ENCODE measurements around the gene VGLL3.
A peak's percentile ranks its signal among the peaks of the same experiment; 100 is the strongest.
"Not testable (repeated sequence)": the region's sequence is repeated elsewhere in the genome, so short reads cannot be mapped to it uniquely, and the experiment has no call there.

VGLL3 gene, protein sequence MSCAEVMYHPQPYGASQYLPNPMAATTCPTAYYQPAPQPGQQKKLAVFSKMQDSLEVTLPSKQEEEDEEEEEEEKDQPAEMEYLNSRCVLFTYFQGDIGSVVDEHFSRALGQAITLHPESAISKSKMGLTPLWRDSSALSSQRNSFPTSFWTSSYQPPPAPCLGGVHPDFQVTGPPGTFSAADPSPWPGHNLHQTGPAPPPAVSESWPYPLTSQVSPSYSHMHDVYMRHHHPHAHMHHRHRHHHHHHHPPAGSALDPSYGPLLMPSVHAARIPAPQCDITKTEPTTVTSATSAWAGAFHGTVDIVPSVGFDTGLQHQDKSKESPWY

DNA sequence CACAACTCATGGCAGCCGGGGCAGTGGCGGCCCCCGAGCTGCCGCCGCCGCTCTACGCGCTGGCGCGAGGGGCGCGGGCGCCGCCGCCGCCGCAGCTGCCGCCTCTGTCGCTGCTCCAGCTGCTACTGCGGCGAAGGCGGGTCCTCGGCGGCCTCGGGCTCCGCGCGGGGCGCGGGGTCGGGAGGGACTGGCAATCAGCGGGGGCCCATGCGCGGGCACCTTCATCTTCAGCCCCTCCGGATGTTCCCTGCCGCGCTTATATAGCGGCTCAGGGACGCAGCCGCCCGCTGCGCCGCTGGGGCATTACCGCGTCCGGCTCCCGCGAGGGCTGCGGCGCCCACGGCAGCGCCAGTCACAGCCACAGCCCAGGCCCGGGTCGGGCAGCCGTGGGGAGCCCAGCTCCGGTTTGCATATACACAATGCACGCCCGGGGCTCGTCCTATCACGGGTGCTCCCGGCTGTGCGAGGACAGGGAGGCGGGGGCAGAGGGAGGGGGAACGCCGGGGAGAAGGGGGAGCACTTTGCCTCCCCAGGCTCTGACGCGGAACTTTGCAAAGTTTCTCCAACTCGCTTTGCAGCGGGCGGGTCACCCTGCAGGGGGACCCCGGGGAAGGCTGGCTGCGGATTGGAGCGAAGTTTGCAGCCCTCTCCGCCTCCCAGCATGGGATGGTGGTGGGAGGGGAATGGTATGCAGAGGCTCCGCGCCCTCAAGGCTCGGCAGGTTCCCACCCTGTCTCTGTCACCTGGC lies at the start of gene VGLL3:
Gene VGLL3 (minus strand): TSS at position 416 of the 748 bp plus-strand sequence. CDS start 406 bp downstream, at position 10.
- H3K27me3 ChIP-seq (ENCODE audit: insufficient read depth, insufficient read length) = peaks cover 18% of the 10 kb centered on the region
- no peaks in the 10 kb centered on the region for H3K36me3 ChIP-seq (ENCODE audit: insufficient read depth, insufficient read length, low read length)
- TF ChIP-seq YY1 (IDR thresholded peaks at IDR 0.05; ENCODE audit: insufficient read depth, insufficient read length) (no peak), ZNF274 (IDR thresholded peaks at IDR 0.05; ENCODE audit: low read depth, low read length) (no peak), SUZ12 (IDR thresholded peaks at IDR 0.05; ENCODE audit: extremely low read depth, insufficient read depth, insufficient read length) (no peak)
- H3K9ac ChIP-seq (ENCODE audit: insufficient read length, low read depth) = peak within 1 kb of the TSS; percentile 66
- peak within 1 kb of the TSS; percentile 63 for H3K4me3 ChIP-seq (ENCODE audit: insufficient read length, low read depth)
- no peaks in the 10 kb centered on the region for H3K9me3 ChIP-seq (ENCODE audit: insufficient read depth, low read length)
- no peaks in the 10 kb centered on the region for H3K4me1 ChIP-seq (ENCODE audit: insufficient read depth, insufficient read length)
- DNase-seq (ENCODE audit: low read depth, low spot score) = peak; percentile 71

DNA sequence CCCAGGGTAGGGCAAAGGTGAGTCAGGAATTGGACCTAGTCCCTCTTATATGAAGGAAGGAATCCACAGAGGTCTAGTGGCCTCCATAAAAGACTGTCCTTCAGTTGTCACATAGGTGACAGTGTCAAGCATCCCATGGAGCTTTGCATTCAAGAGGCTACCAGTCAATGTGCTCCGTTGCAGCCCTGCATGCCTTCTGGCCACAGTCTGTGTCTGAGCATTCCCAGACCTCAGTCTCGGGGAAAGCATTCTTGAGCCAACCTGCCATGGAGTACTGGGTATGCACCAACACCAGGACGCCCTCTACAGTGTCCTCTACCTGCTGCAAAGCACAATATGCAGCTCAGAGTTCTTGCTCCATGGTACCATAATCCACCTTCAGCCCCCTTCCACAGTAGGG lies 46.7 kb upstream of the VGLL3 start:
- Histone ChIP-seq H3K27me3 (ENCODE audit: insufficient read depth, insufficient read length) (no peaks in the 10 kb centered on the region), H3K9me3 (ENCODE audit: insufficient read depth, low read length) (peaks cover 5% of the 10 kb centered on the region; the same call in 1 of the 2 replicates), H3K9ac (ENCODE audit: insufficient read length, low read depth) (no peak overlapping the region), H3K4me1 (ENCODE audit: insufficient read depth, insufficient read length) (no peaks in the 10 kb centered on the region), H3K4me3 (ENCODE audit: insufficient read length, low read depth) (no peak overlapping the region), H3K36me3 (ENCODE audit: insufficient read depth, insufficient read length, low read length) (no peaks in the 10 kb centered on the region)
- TF ChIP-seq ZNF274 (IDR thresholded peaks at IDR 0.05; ENCODE audit: low read depth, low read length) = no peak
- TF ChIP-seq SUZ12 (IDR thresholded peaks at IDR 0.05; ENCODE audit: extremely low read depth, insufficient read depth, insufficient read length) = no peak
- TF ChIP-seq YY1 (IDR thresholded peaks at IDR 0.05; ENCODE audit: insufficient read depth, insufficient read length) = no peak
- DNase-seq (ENCODE audit: low read depth, low spot score) = no peak

GRCh38 chr3:87036671-87037070 lies 45.7 kb upstream of the VGLL3 start:
- H3K9ac ChIP-seq (ENCODE audit: insufficient read length, low read depth) = no peak overlapping the region
- H3K4me1 ChIP-seq (ENCODE audit: insufficient read depth, insufficient read length) = no peaks in the 10 kb centered on the region
- no peak for DNase-seq (ENCODE audit: low read depth, low spot score)
- H3K27me3 ChIP-seq (ENCODE audit: insufficient read depth, insufficient read length) = no peaks in the 10 kb centered on the region
- H3K9me3 ChIP-seq (ENCODE audit: insufficient read depth, low read length) = peaks cover 5% of the 10 kb centered on the region; the same call in 1 of the 2 replicates
- TF ChIP-seq ZNF274 (IDR thresholded peaks at IDR 0.05; ENCODE audit: low read depth, low read length) = no peak
- H3K4me3 ChIP-seq (ENCODE audit: insufficient read length, low read depth) = no peak overlapping the region
- H3K36me3 ChIP-seq (ENCODE audit: insufficient read depth, insufficient read length, low read length) = no peaks in the 10 kb centered on the region

- no peak for TF ChIP-seq SUZ12 (IDR thresholded peaks at IDR 0.05; ENCODE audit: extremely low read depth, insufficient read depth, insufficient read length)
- TF ChIP-seq YY1 (IDR thresholded peaks at IDR 0.05; ENCODE audit: insufficient read depth, insufficient read length) = no peak
- no peak for TF ChIP-seq ZNF274 (IDR thresholded peaks at IDR 0.05; ENCODE audit: low read depth, low read length)
- Histone ChIP-seq H3K27me3 (ENCODE audit: insufficient read depth, insufficient read length) (no peaks in the 10 kb centered on the region), H3K9ac (ENCODE audit: insufficient read length, low read depth) (no peak overlapping the region), H3K9me3 (ENCODE audit: insufficient read depth, low read length) (peaks cover 5% of the 10 kb centered on the region; the same call in 1 of the 2 replicates), H3K4me1 (ENCODE audit: insufficient read depth, insufficient read length) (no peaks in the 10 kb centered on the region), H3K4me3 (ENCODE audit: insufficient read length, low read depth) (no peak overlapping the region), H3K36me3 (ENCODE audit: insufficient read depth, insufficient read length, low read length) (no peaks in the 10 kb centered on the region)
- no peak for DNase-seq (ENCODE audit: low read depth, low spot score)
Measured at GRCh38 chr3:87035339-87035738, 44.4 kb upstream of the VGLL3 start.

DNA sequence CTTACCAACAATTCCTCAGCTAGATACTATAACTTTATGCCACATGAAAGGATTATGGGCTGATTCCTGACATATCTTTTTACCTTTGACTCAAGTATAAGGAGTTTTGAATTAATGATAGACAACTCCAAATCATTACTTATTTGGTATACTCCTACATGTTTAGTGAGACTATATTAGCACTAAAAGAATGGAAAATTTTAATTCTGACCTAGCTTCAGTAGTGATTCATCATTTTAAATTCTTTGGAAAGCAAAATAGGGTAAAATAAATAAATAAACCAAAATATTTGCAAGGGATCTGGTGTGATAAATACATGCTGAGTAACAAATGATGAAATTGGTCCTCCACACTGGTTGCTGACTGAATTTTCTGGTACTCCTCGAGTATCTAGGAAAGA lies 42.3 kb upstream of the VGLL3 start:
- Histone ChIP-seq H3K9me3 (ENCODE audit: insufficient read depth, low read length) (peaks cover 5% of the 10 kb centered on the region; the same call in 1 of the 2 replicates), H3K9ac (ENCODE audit: insufficient read length, low read depth) (no peak overlapping the region), H3K27me3 (ENCODE audit: insufficient read depth, insufficient read length) (no peaks in the 10 kb centered on the region), H3K36me3 (ENCODE audit: insufficient read depth, insufficient read length, low read length) (no peaks in the 10 kb centered on the region), H3K4me1 (ENCODE audit: insufficient read depth, insufficient read length) (no peaks in the 10 kb centered on the region), H3K4me3 (ENCODE audit: insufficient read length, low read depth) (no peak overlapping the region)
- no peak for DNase-seq (ENCODE audit: low read depth, low spot score)
- TF ChIP-seq YY1 (IDR thresholded peaks at IDR 0.05; ENCODE audit: insufficient read depth, insufficient read length) (no peak), ZNF274 (IDR thresholded peaks at IDR 0.05; ENCODE audit: low read depth, low read length) (no peak), SUZ12 (IDR thresholded peaks at IDR 0.05; ENCODE audit: extremely low read depth, insufficient read depth, insufficient read length) (no peak)

GRCh38 chr3:87025661-87026645 lies 35.0 kb upstream of the VGLL3 start:
- Histone ChIP-seq H3K9me3 (ENCODE audit: insufficient read depth, low read length) (no peaks in the 10 kb centered on the region), H3K4me3 (ENCODE audit: insufficient read length, low read depth) (no peak overlapping the region), H3K4me1 (ENCODE audit: insufficient read depth, insufficient read length) (no peaks in the 10 kb centered on the region), H3K9ac (ENCODE audit: insufficient read length, low read depth) (no peak overlapping the region), H3K36me3 (ENCODE audit: insufficient read depth, insufficient read length, low read length) (no peaks in the 10 kb centered on the region), H3K27me3 (ENCODE audit: insufficient read depth, insufficient read length) (no peaks in the 10 kb centered on the region)
- TF ChIP-seq ZNF274 (IDR thresholded peaks at IDR 0.05; ENCODE audit: low read depth, low read length) = no peak
- no peak for DNase-seq (ENCODE audit: low read depth, low spot score)

GRCh38 chr3:87017370-87017769 lies 26.4 kb upstream of the VGLL3 start:
- DNase-seq (ENCODE audit: low read depth, low spot score) = peak; percentile 1
- H3K9ac ChIP-seq (ENCODE audit: insufficient read length, low read depth); H3K4me3 ChIP-seq (ENCODE audit: insufficient read length, low read depth); H3K27me3 ChIP-seq (ENCODE audit: insufficient read depth, insufficient read length); H3K4me1 ChIP-seq (ENCODE audit: insufficient read depth, insufficient read length); H3K36me3 ChIP-seq (ENCODE audit: insufficient read depth, insufficient read length, low read length); H3K9me3 ChIP-seq (ENCODE audit: insufficient read depth, low read length): not testable (repeated sequence)
